ENCODE results near the gene RBM23. TPM values are rescaled to one million over a fixed set of nuclear protein-coding genes. Genes with fewer than 3 reads are reported as not detected.
"Not testable (repeated sequence)": the region's sequence is repeated elsewhere in the genome, so short reads cannot be mapped to it uniquely, and the experiment has no call there.

RBM23 gene
- total RNA-seq, 1 donor from 2014 or later = 36.1 TPM

DNA sequence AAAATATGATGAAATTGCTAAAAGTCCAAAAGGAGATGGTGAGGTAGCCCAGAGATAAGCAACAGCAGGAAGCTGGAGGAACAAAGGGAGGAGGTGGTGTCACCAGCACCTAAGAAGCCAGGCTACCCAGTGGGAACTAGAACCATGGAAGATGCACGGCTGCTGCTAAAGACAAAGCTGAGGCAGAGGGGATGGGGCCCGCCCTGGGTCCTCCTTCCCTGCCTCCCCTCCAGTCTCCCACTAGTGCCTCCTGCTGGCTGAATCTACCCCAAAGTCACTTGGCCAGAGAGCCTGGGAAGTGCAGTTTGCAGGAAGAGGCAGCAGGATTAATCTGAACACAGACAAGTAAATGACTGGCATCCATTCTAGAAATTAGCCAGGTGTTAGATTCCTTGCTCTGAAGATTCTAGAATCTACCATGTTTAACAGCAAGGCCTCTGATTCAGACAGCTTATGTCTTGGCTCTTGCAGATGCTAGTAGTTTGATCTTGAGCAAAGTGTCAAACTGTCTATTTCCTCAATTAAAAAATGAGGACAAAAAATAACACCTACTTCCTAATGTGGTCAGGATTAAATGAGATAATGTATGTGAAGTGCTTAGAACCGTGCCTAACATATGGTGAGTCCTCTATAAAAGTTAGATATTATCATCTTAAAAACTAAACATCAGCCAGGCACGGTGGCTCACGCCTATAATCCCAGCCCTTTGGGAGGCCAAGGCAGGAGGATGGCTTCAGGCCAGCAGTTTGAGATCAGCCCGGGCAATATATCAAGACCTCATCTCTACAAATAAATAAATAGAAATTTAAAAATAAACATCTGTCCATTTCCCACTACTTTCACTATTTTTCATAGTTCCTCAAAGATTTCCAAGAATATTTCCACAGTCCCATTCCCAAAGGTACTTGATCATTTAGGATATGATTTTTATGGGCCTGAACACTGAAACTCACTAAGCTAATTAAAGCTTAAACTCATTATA lies 53.2 kb downstream of the RBM23 start:
- no peak for DNase-seq (ENCODE audit: low read depth in 2 of 2)

DNA sequence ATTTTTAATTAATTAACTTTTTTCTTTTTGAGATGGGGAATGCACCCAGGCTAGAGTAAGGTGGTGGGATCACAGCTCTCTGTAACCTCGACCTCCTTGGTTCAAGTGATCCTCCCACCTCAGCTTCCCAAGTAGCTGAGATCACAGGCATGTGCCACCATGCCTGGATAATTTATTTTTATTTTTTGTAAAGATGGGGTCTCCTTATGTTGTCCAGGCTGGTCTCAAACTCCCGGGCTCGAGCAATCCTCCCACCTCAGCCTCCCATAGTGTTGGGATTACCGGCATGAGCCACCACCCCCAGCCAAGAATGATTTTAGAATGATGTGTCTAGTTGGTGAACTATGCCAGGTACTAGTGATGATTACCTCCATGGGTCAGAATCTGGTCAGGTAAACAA lies 54.0 kb downstream of the RBM23 start:
- no peak for DNase-seq (ENCODE audit: low read depth in 2 of 2)

DNA sequence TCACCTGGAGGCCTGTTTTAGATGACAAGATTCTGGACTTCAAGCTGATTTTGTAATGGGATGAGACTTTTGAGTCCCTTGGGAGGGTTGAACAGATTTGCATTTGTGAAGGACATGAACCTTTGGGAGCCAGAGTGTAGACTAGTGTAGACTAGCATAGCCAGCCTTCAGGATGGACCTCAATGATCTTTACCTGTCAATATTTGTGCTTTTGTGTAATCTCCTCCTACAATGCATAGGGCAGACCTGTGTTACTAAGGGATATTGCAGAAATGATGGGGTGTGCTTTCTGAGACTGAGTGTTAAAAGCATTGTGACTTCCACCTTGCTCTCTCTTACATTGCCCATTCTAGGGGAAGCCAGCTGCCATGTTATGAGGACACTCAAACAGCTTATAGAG lies 57.3 kb downstream of the RBM23 start:
- DNase-seq (ENCODE audit: low read depth in 2 of 2) = no peak

DNA sequence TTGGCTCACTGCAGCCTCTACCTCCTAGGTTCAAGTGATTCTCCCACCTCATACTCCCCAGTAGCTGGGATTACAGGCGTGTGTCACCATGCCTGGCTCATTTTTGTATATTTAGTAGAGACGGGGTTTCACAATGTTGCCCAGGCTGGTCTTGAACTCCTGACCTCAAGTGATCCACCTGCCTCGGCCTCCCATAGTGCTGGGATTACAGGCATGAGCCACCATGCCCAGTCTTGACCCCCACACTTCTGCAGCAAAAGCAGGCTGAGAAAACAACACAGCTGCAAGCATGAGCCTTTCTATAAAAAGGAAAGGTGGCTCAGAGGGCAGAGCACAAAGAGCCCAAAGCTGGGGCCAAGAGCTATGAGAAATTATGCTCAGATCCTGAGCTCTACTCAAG lies 58.6 kb downstream of the RBM23 start:
- not testable (repeated sequence) for DNase-seq (ENCODE audit: low read depth in 2 of 2)

DNA sequence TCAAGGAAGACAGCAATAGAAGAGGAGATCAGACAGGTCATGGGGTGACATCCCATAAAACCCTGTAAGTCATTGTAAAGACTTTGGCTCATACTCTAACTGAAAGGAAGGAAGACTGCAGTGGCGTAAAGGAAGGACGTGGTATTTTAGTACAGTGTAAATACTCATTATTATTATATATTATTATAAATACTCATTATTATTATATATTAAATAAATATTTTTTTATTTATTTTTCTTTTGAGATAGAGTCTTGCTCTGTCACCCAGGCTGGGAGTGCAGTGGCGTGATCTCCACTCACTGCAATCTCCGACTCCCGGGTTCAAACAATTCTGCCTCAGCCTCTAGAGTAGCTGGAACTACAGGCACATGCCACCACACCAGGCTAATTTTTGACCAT lies 62.5 kb downstream of the RBM23 start:
- no peak for DNase-seq (ENCODE audit: low read depth in 2 of 2)

DNA sequence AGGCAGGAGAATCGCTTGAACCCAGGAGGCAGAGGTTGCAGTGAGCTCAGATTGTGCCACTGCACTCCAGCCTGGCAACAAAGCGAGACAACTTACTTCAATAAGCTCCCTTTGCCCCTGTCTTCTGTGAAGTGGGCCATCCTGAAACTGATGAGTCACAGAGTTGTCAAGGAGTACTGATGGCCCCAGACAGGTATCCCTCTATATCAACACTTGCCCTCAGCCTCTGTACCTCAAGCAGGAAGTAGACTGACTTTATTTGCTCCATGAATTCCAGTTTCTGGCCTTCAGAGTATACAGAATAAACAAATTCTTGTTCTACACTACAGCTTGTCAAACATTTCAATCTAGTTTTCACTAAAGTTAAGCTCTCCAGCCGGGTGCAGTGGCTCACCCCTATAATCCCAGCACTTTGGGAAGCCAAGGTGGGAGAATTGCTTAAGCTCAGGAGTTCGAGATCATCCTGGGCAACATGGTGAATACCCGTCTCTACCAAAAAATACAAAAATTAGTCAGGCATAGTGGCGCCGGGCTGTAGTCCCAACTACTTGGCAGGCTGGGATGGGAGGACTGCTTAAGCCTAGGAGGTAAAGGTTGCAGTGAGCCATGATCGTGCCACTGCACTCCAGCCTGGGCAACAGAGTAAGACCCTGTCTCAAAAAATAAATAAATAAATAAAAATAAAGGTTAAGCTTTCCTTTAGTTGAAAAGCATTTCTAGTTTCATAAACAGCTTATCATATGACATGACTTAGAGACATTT lies 63.8 kb downstream of the RBM23 start:
- no peak for DNase-seq (ENCODE audit: low read depth in 2 of 2)

DNA sequence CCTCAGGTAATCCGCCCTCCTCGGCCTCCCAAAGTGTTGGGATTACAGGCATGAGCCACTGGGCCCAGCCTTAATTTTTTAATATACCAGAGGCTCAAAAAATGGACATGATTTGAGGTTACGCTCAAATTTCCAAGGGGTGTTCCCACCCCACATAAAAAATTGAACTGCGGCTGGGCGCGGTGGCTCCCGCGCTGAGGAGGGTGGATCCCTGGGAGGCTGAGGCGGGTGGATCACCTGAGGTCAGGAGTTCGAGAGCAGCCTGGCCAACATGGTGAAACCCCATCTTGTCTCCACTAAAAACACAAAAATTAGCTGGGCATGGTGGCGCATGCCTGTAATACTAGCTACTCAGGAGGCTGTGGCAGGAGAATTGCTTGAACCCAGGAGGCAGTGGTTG lies 64.7 kb downstream of the RBM23 start:
- not testable (repeated sequence) for DNase-seq (ENCODE audit: low read depth in 2 of 2)

DNA sequence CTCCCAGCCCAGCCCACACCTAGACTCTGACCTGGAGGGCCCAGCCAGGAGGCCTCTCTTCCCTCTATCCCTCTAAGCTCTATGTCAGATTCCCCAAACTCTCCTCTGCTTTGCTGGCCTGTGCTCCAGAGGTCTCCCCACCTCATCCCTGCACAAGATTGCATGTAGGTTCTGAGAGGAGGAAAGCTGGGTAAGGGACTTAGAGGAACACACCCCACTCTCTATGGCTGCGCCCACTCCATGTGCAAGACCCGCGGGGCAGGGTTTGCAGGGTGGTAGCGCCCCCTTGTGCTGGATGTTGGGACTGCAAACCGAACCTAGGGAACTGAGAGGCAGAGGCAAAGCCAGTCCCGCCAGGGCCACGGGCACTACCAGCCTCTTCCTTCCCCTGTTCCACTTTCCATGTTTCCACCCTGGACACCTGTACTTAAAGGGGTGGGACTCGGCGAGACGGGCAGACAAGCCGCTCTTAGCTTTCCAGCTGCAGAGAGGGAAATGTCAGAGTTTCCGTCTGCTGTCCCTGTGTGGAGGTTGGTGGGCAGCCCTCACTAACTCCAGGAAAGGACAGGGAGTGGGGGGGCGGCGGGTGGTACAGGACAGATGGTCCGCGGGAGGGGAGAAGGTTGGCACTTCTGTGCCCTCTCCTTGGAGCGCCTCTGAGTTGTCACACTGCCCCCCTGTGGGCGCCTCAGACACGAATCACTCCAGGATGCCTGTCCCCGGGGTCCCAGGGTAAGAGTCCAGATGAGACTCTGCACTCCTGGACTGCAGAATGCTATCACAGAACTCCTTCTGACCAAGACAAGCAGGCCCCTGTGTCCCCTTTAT lies 65.8 kb downstream of the RBM23 start:
- DNase-seq (ENCODE audit: low read depth in 2 of 2) = peak; percentile 57 to 84

DNA sequence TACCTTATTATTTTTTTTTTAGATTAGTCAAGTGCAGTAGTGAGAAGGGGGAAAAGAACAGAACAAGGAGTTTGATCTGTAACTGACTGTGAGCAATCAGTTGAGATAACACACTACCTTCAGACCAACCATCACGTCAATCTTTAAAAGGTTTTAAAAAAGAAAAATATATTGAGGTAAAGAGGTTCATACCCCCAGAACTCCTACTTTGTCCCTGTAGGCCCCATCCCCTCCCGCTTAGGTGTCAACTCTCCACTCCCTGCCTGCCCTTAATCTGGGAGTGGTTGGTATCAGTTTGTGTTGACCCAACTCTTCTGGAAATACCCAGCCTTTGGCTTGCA lies 66.4 kb downstream of the RBM23 start:
- DNase-seq (ENCODE audit: low read depth in 2 of 2) = no peak

DNA sequence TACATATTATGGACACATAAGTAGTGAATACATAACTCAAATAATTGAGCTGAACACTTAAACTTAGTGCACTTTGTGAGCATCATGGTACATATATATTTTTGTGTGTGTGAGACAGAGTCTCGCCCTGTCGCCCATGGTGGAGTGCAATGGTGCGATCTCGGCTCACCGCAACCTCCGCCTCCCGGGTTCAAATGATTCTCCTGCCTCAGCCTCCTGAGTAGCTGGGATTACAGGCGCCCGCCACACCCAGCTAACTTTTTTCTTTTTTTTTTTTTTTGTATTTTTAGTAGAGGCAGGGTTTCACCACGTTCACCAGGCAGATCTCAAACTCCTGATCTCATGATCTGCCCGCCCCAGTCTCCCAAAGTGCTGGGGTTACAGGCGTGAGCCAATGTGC lies 66.8 kb downstream of the RBM23 start:
- not testable (repeated sequence) for DNase-seq (ENCODE audit: low read depth in 2 of 2)

DNA sequence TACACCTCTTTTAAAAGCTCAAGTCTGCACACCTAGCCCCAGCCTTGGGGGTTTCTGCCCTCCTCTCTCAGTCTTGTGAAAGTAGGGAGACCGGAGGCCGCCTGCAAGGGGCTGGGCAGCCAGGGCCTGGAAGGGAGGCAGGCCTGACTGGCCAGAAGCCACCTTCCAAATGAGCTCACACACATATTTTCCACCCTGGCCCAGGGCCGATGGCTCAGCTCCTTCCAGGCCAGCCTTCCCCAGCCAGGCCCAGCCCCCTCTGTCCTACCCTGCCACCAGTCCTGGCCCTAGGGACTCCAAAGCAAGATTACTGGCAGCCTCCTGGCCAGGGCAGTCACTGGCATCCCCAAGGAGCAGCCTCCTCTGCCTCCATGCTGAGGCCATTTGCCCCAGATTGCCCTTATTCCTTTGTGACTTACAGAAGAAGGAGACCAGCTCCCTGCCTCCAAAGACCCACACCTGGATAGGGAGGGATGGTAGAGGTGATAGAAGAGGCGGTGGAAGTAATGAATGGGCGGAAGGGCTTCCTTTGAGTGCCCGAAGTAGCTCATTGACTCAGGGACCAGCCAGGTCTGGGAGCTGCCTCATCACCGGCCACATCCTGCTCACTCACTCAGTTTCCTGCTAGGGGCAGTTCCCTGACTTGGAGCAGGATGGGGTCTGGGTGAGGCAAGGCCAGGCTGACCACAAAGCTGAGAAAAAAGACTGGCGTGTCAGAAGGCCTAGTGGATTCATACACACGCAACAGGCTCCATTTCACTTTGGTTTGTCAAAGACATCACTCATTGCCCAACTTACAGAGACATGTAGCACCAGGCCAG lies 67.8 kb downstream of the RBM23 start:
- peak; percentile 80 to 94 for DNase-seq (ENCODE audit: low read depth in 2 of 2)

DNA sequence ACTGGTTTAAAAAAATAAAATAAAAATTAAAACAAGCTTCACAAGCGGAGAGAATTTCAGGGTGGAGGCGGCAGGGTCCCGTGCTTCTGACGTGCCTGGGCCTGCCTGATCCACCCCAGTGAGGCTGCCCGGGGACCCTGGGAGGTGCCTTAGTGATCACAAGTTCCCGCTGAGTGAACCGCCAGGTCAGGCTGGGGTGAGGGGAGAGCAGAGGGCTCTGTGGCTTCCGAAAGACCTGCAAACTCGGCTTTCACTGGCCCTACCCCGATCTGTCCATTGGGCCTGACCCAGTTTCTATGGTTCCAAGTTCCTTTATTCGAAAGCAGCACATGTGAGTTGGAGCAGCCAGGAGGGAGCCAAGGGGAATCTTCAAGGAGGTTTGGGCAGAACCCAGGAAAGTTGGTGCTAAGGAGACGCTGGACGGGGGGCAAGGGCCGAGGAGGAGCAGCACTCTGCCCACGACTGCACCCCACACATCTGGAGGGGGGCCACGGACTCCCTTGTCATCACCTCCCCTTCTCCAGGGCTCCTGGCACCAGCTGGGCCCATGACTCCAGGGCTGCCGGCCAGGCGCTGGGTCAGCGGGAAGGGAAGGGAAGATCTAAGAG lies 69.6 kb downstream of the RBM23 start:
- no peak for DNase-seq (ENCODE audit: low read depth in 2 of 2)

DNA sequence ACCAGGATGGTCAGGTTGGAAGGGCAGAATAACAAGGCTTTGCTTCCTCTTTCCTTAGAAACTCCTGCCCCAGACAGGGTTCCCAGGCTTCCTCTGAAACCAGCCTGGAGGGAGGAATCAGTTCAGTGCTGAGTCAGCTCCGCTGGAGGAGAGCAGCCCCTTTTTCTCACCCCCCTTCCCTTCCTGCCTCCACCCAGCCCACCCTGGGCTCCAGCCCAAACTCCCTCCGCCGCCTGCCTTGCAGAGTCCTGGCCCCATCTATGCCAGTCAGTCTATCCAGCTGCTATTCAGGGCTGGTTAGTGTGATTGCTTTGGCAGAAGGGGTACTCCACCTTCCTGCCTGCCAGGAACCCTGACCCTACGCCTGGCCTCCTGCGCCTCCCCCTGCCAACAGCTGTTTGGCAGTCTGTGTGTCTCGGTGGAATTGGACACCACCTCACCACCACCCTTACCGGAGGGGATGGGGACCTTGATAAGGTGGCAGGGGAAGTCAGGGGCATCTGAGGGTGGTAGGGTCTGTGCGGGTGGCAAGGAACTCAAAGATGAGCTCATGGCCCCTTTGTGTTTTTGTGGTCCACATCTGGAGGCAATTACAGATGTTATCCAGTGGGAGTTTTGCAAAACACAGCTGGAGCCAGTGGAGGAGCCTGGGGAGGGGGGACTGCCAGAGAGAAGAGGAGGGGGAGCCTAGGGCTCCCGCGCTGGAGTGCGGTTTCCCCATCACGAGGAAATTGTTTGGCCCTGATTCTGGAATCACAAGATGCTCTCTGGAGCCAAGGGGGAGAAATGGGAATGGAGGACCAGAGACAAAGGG lies 70.4 kb downstream of the RBM23 start:
- peak in 1 of 2 donors; percentile 75 for DNase-seq (ENCODE audit: low read depth in 2 of 2)

DNA sequence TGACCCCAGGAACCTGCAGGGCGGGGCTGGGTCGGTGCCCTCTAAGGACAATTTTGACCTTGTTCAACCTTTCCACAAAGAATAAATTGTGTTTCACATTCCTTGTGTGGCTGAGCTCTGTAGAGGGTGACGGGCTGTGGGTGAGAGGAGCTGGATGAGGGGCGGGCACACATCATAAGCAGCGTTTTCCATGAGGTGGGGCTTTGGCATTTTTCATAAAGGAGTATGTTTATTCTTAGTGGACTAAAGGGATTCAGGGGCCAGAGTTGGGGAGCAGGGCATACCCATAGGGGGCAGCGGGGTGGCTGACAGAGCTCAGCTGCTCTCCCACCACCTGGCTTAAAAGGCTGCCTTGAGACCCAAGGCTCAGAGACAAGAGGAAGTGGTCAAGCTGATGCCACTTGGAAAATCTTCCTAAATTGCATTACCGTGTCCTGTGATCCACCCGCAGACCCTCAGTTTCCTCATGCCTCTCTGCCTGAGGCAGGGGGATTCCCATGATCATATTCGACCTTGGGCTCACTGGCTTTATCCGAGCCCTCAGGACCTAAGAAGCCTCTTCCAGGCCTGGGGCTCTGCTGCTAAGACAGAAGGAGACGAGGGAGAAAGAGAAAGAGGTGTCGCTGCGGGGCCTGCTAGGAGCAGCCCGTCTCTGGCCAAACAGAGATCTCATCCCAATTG lies 71.1 kb downstream of the RBM23 start:
- DNase-seq (ENCODE audit: low read depth in 2 of 2) = peak in 1 of 2 donors; percentile 26

DNA sequence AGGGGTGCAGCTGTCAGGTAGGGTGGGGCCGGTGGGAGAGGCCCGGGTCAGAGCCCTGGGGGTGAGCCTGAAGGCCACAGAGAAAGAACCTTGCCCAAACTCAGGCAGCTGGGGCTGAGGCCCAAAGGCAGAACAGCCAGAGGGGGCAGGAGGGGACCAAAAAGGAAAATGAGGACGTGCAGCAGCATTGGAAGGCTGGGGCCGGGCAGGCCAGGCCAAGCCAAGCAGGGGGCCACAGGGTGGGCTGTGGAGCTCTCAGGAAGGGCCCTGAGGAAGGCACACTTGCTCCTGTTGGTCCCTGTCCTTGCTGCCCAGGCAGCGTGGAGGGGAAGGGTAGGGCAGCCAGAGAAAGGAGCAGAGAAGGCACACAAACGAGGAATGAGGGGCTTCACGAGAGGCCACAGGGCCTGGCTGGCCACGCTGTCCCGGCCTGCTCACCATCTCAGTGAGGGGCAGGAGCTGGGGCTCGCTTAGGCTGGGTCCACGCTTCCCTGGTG lies 72.1 kb downstream of the RBM23 start:
- DNase-seq (ENCODE audit: low read depth in 2 of 2) = no peak

DNA sequence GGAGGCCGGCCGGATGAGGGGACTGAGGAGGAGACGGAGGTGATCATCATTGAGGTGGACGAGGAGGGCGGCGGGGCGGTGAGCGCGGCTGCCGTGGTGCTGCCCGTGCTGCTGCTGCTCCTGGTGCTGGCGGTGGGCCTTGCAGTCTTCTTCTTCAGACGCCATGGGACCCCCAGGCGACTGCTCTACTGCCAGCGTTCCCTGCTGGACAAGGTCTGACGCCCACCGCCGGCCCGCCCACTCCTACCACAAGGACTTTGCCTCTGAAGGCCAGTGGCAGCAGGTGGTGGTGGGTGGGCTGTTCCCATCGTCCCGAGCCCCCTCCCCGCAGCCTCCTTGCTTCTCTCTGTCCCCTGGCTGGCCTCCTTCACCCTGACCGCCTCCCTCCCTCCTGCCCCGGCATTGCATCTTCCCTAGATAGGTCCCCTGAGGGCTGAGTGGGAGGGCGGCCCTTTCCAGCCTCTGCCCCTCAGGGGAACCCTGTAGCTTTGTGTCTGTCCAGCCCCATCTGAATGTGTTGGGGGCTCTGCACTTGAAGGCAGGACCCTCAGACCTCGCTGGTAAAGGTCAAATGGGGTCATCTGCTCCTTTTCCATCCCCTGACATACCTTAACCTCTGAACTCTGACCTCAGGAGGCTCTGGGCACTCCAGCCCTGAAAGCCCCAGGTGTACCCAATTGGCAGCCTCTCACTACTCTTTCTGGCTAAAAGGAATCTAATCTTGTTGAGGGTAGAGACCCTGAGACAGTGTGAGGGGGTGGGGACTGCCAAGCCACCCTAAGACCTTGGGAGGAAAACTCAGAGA lies 72.9 kb downstream of the RBM23 start:
- DNase-seq (ENCODE audit: low read depth in 2 of 2) = no peak

DNA sequence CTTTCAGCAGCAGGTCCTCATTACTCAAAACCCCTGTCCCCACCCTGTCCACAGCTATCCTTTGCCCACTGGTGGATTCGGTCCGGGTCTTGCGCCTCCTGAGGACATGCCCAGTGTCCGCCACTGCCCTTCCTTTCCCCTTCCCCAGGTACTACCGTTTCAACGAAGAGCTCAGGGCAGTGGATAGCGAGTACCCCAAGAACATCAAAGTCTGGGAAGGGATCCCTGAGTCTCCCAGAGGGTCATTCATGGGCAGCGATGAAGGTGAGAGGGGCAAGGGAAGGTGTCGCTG lies 73.9 kb downstream of the RBM23 start:
- DNase-seq (ENCODE audit: low read depth in 2 of 2) = no peak

Data from dermis microvascular lymphatic vessel endothelial cell (primary cell).